Tibial nerve (tissue), 4 donors: Measurements from ENCODE around the gene KCP. TPM values are rescaled to one million over a fixed set of nuclear protein-coding genes. Genes with fewer than 3 reads are reported as not detected.

Experiments used
- DNase-seq, 2 donors: peaks; one replicate each; pipeline ENCODE4 v3.0.0-alpha.2; 2019; ENCODE audit warnings: low spot score in 2 of 2
- H3K27ac ChIP-seq, 4 donors: fragments of 200-600 bp; sonication (generic) in 3 of 4; one replicate each; pipeline ENCODE4 v1.5.1; 2017 to 2019; ENCODE audit warnings: mild to moderate bottlenecking in 1 of 4
- H3K27me3 ChIP-seq, 2 donors: fragments of 200-600 bp; sonication (generic) in 1 of 2; one replicate each; pipeline versions ENCODE4 v1.5.1 to v1.6.0; 2017 to 2019
- H3K36me3 ChIP-seq, 3 donors: fragments of 200-600 bp; sonication (generic); one replicate each; pipeline ENCODE4 v1.5.1; 2018 to 2019
- H3K4me1 ChIP-seq, 4 donors: fragments of 200-600 bp; sonication (generic) in 3 of 4; one replicate each; pipeline ENCODE4 v1.5.1; 2017 to 2019
- H3K4me3 ChIP-seq, 4 donors: fragments of 200-600 bp; sonication (generic) in 3 of 4; one replicate each; pipeline ENCODE4 v1.5.1; 2017 to 2019; ENCODE audit warnings: mild to moderate bottlenecking in 1 of 4, moderate library complexity in 1 of 4
- H3K9me3 ChIP-seq, 4 donors: fragments of 200-600 bp; sonication (generic) in 3 of 4; one replicate each; pipeline ENCODE4 v1.5.1; 2017 to 2019
- EP300 ChIP-seq, 2 donors: sonication (generic); formaldehyde crosslinking; IDR thresholded peaks; one replicate each; pipeline ENCODE4 v1.6.1; 2017; ENCODE audit warnings: antibody characterized with exemption in 2 of 2, mild to moderate bottlenecking in 1 of 2
- POLR2A ChIP-seq, 2 donors: fragments of 450-650 bp; IDR thresholded peaks; one replicate each; pipeline ENCODE4 v1.6.1; 2017; ENCODE audit warnings: antibody characterized with exemption in 2 of 2, mild to moderate bottlenecking in 2 of 2, moderate library complexity in 2 of 2
- WGBS, 2 donors: methylation state at CpG; one replicate each; pipeline ENCODE4 v1.1.5; 2018; 5-methylcytosine and 5-hydroxymethylcytosine counted together
- total RNA-seq, 4 donors: library from RNA; depleted of rRNA; stranded (reverse); fragments of >200 nt; gene quantifications; one replicate each; pipeline ENCODE4 v1.1.0, GENCODE V29; 2016
- TF ChIP-seq, protein P1 (sequence below), 5 experiments: fragments of 200-600 bp in 3 of 5; fragments of 450-650 bp in 2 of 5; sonication (generic) in 3 of 5; IDR thresholded peaks; one replicate each; pipeline ENCODE4 v1.5.1; 2016 to 2019; ENCODE audit warnings: antibody characterized with exemption in 5 of 5, mild to moderate bottlenecking in 3 of 5, moderate library complexity in 2 of 5

KCP gene
- total RNA-seq, 4 donors from 2014 or later, result 0.21 to 0.90 (median 0.40) TPM

DNA sequence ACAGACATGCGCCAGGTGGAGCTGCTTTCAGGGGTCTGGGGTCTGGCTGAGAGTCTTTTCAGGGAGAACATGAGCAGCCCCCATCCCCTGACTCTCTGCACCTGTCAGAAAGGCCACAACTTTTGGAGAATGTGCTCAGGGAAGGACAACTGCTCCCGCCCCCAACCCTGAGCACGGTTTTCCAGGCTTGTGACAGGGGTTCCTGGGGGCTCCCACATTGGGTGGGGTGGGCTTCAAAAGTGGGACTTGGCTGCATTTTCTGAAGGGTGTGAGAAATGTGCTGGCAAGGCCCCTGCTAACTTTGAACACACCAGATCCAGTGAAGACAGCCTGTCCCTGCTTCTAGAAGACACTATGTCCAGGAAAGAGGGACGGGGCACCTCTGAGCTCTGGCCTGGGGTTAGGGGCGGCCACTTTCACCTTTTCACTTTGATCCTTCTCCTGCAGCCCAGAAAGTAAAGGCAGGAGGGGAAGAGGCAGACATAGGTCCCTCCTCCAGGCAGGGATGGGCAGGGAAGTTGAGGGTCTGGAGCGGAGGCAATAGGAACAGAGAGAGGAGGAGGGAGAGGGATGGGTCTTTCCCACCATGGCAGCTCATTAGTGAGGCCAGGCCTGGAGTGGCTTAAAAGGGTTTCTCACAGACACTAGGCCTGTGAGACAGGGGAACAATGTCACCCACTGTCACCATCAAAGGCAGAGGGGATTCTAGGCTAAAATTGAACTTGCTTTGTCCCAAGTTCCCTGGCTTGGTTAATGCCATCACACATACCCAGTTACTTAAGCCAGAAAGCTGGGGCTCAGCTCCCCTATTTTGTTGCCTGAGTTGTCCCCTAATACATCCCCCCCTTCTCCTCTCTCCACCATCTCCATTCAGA, 1.5 kb downstream of the KCP start:
- no peak for TF ChIP-seq POLR2A (IDR thresholded peaks at IDR 0.05)
- TF ChIP-seq, protein P1, sequence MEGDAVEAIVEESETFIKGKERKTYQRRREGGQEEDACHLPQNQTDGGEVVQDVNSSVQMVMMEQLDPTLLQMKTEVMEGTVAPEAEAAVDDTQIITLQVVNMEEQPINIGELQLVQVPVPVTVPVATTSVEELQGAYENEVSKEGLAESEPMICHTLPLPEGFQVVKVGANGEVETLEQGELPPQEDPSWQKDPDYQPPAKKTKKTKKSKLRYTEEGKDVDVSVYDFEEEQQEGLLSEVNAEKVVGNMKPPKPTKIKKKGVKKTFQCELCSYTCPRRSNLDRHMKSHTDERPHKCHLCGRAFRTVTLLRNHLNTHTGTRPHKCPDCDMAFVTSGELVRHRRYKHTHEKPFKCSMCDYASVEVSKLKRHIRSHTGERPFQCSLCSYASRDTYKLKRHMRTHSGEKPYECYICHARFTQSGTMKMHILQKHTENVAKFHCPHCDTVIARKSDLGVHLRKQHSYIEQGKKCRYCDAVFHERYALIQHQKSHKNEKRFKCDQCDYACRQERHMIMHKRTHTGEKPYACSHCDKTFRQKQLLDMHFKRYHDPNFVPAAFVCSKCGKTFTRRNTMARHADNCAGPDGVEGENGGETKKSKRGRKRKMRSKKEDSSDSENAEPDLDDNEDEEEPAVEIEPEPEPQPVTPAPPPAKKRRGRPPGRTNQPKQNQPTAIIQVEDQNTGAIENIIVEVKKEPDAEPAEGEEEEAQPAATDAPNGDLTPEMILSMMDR (IDR thresholded peaks at IDR 0.05), result no peak
- TF ChIP-seq EP300 (IDR thresholded peaks at IDR 0.05), result no peak

DNA sequence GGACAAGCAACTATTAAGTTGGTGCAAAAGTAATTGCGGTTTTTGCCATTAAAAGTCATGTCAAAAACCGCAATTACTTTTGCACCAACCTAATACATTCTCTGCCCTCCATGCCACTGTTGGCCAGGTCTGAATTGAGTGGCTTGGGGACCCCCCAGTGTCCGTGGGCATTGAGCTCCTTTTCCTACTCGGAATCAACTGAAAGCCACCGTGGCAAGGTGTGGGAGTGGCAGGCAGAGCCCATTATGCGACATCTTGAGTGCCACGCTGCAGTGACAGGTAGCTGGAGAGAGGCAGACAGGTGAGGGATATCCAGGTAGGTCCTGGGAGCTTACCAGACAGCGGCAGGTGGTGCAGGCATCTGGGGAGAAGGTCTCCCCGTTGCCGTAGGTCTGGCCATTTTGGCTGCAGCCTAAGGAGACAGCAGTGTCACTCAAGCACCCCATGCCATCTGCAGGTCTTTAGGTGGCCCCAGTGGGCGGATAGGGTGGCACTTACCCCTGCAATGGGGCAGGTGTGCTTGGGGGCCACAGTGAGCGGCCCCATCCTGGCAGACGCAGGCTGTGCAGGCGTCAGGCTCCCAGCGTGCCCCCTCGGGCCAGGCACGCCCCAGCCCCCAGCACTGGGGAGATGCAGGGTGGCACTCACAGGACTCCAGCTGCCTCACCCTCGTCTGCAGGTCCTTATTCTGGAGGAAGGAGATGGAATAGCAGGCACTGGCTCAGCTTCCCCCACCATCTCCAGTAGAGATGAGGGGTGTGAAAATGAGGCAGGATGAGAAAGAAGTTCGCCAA, 3.5 kb downstream of the KCP start:
- Histone ChIP-seq H3K27ac (no peak overlapping the region), H3K4me3 (no peak overlapping the region), H3K36me3 (no peaks in the 10 kb centered on the region), H3K27me3 (peaks cover 0 to 69% of the 10 kb centered on the region in 2 donors), H3K4me1 (peaks cover 0 to 14% (median 3%) of the 10 kb centered on the region in 4 donors), H3K9me3 (no peaks in the 10 kb centered on the region)
- no peak for DNase-seq
- 88 to 89% methylated on average over 12 to 19 of the region's 19 CpGs for WGBS, 2 donors
- TF ChIP-seq POLR2A (IDR thresholded peaks at IDR 0.05) (no peak), EP300 (IDR thresholded peaks at IDR 0.05) (no peak)
- TF ChIP-seq, protein P1 (IDR thresholded peaks at IDR 0.05), result no peak

More for the DNA sequence above, 1.5 kb downstream of the KCP start:
- Histone ChIP-seq H3K27me3 (peaks cover 0 to 66% of the 10 kb centered on the region in 2 donors), H3K36me3 (no peaks in the 10 kb centered on the region), H3K4me3 (no peak overlapping the region), H3K4me1 (peaks cover 0 to 14% (median 3%) of the 10 kb centered on the region in 4 donors), H3K9me3 (no peaks in the 10 kb centered on the region), H3K27ac (no peak overlapping the region)
- 88 to 89% methylated on average over 6 of the region's 6 CpGs for WGBS, 2 donors
- no peak for DNase-seq

DNA sequence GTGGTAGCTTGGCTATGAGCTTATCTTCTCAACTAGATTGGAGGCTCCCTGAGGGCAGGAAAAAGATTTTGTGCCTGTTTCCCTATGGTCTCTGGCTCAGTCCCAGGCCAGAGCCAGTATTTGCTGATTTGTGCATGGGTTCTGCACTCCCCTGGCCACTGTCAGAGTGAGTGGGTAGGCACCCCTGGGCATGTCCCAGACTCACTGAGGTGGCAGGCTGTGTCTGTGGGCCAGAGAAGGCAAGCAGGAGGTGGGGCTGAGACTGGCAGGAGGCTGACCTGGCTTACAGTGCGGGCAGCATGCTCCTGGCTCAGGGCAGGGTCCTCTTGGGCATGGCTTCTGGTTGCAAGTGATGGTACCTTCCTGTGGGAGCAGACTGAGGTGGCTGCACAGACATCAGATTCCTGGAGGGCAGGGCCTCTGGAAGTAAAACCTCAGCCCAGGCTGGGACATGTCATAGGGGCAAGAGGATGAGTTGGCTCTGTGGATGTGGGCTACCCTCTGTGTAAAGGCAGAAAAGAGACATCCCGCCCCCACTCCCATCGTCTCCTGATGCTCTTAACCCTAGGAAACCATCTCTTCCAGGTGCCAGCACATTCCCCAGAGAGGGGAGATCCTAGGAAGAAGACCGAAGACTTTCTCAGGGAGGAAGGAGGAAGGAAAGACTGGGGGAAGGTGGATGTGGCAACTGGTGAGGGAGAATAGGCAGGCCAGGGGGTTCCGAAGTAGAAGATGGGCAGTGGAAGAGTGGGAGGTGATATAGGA, 4.3 kb downstream of the KCP start:
- 78 to 88% methylated on average over 5 of the region's 5 CpGs for WGBS, 2 donors
- TF ChIP-seq, protein P1 (IDR thresholded peaks at IDR 0.05), result no peak
- TF ChIP-seq EP300 (IDR thresholded peaks at IDR 0.05) (no peak), POLR2A (IDR thresholded peaks at IDR 0.05) (no peak)
- Histone ChIP-seq H3K4me3 (no peak overlapping the region), H3K27me3 (peaks cover 0 to 61% of the 10 kb centered on the region in 2 donors), H3K9me3 (no peaks in the 10 kb centered on the region), H3K27ac (no peak overlapping the region), H3K36me3 (no peaks in the 10 kb centered on the region), H3K4me1 (peaks cover 0 to 14% (median 3%) of the 10 kb centered on the region in 4 donors)
- DNase-seq, result no peak

DNA sequence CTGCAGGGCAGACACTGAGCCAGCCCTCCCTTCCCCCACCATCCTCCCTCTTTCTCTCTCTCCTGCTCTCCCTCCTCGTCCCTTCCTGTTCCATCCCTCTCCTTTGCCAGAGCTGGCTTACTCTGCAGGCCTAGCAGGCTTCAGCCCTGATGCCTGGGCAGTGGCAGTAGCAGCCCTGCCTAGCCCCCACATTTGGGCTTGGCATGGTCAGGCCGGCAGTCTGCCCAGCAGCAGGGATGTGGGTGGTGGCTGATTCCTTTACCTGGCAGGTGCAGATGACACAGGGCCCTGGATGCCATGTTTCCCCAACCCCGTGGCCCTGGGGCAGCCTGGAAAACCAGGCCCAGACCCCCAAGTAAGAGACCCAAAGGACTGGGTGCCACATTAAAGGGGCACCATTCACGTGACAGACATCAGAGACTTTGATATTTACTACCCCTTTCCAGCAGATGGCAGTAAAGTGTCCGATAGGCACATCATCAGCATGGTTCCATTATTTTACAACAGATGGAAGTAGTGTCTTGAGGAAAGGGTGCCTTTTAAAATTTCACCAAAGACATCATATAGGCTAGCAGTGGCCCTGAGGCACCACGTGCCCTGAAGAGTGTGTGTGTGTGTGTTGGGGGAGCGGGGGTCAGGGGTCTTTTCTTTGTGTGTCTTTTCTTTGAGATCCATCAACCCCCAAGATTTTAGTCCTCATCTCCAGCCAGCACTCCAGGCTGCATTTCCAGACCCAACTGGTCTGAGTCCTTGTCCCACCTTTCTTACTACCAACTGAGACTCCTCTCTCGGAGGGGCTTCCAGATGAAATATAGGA, 5.9 kb downstream of the KCP start:
- DNase-seq, result peak in 1 of 2 donors; percentile 21
- Histone ChIP-seq H3K27me3 (peaks cover 0 to 45% of the 10 kb centered on the region in 2 donors), H3K4me3 (no peak overlapping the region), H3K36me3 (no peaks in the 10 kb centered on the region), H3K27ac (no peak overlapping the region), H3K4me1 (peaks cover 0 to 2% (median under 1%) of the 10 kb centered on the region in 4 donors), H3K9me3 (peaks cover 0 to 3% (median 0%) of the 10 kb centered on the region in 4 donors)
- no peak for TF ChIP-seq EP300 (IDR thresholded peaks at IDR 0.05)
- TF ChIP-seq, protein P1 (IDR thresholded peaks at IDR 0.05), result peak; percentile 34 to 54 (median 47)
- WGBS, 2 donors, result 40 to 49% methylated on average over 8 of the region's 8 CpGs
